Measurements from ENCODE around the gene PKNOX2. TPM values are rescaled to one million over a fixed set of nuclear protein-coding genes. Genes with fewer than 3 reads are reported as not detected.

Gene PKNOX2
- total RNA-seq, 5 donors from 2014 or later (not counting 1 experiment from before 2014, with no cell fraction given): 0.55 TPM; not detected in 4

GRCh38 chr11:125465701-125466100 lies 301.1 kb downstream of the PKNOX2 start:
- CTCF ChIA-PET: no interaction called here
- Histone ChIP-seq H3K4me3 (ENCODE audit: control insufficient read depth in 1 of 2, extremely low read depth in 1 of 2, low read length in 1 of 2) (no peak overlapping the region), H3K36me3 (ENCODE audit: control insufficient read depth in 2 of 2, extremely low read depth in 1 of 2, insufficient read depth in 1 of 2, low read length in 1 of 2) (no peaks in the 10 kb centered on the region), H3K27me3 (replicated peaks in 1 of 2; ENCODE audit: control insufficient read depth in 2 of 2, extremely low read depth in 1 of 2, insufficient read depth in 2 of 2, low read length in 1 of 2) (peaks cover 0 to 10% of the 10 kb centered on the region in 2 experiments), H3K4me1 (ENCODE audit: control insufficient read depth in 1 of 2, extremely low read depth in 1 of 2, insufficient read depth in 2 of 2, low read length in 2 of 2) (no peaks in the 10 kb centered on the region), H3K27ac (ENCODE audit: low read length) (no peak overlapping the region), H3K9me3 (no peaks in the 10 kb centered on the region)
- DNase-seq (no peak), ATAC-seq (replicated peaks in 1 of 4) (no peak)
- Mint-ChIP-seq H3K36me3 (no peaks in the 10 kb centered on the region), H3K27me3 (peaks cover 13 to 21% of the 10 kb centered on the region in 2 donors), H3K9me3 (no peaks in the 10 kb centered on the region), H3K4me3 (no peak overlapping the region), H3K27ac (no peak overlapping the region), H3K4me1 (no peaks in the 10 kb centered on the region)
- WGBS (ENCODE audit: insufficient coverage): 50% methylated on average over 4 of the region's 5 CpGs
- POLR2A ChIA-PET: interaction anchor here in 1 of 2 donors (1.1 kb wide), 1 partner anchor 24 kb away, joined by 3 read pairs; no protein-coding TSS in a partner anchor

GRCh38 chr11:125468025-125468424 lies 303.5 kb downstream of the PKNOX2 start:
- CTCF ChIA-PET: interaction anchor here in 1 of 2 donors (0.7 kb wide), 1 partner anchor 17 kb away, joined by 3 read pairs; no protein-coding TSS in a partner anchor
- H3K27ac ChIP-seq (ENCODE audit: low read length): no peak overlapping the region

GRCh38 chr11:125468852-125469251 lies 304.3 kb downstream of the PKNOX2 start:
- H3K4me1 Mint-ChIP-seq: no peaks in the 10 kb centered on the region
- no peaks in the 10 kb centered on the region for H3K9me3 Mint-ChIP-seq
- ATAC-seq (replicated peaks in 1 of 4) (no peak), DNase-seq (no peak)
- H3K36me3 Mint-ChIP-seq: no peaks in the 10 kb centered on the region
- Histone ChIP-seq H3K27me3 (replicated peaks in 1 of 2; ENCODE audit: control insufficient read depth in 2 of 2, extremely low read depth in 1 of 2, insufficient read depth in 2 of 2, low read length in 1 of 2) (peaks cover 0 to 10% of the 10 kb centered on the region in 2 experiments), H3K27ac (ENCODE audit: low read length) (no peak overlapping the region), H3K9me3 (no peaks in the 10 kb centered on the region), H3K4me1 (ENCODE audit: control insufficient read depth in 1 of 2, extremely low read depth in 1 of 2, insufficient read depth in 2 of 2, low read length in 2 of 2) (no peaks in the 10 kb centered on the region), H3K36me3 (ENCODE audit: control insufficient read depth in 2 of 2, extremely low read depth in 1 of 2, insufficient read depth in 1 of 2, low read length in 1 of 2) (no peaks in the 10 kb centered on the region), H3K4me3 (ENCODE audit: control insufficient read depth in 1 of 2, extremely low read depth in 1 of 2, low read length in 1 of 2) (no peak overlapping the region)
- ChIA-PET CTCF (no interaction called here), POLR2A (interaction anchor here in 1 of 2 donors (0.6 kb wide), 1 partner anchor 72 kb away, joined by 3 read pairs; no protein-coding TSS in a partner anchor)
- 100% methylated on average over 2 of the region's 2 CpGs for WGBS (ENCODE audit: insufficient coverage)
- H3K27me3 Mint-ChIP-seq: peaks cover 9 to 20% of the 10 kb centered on the region in 2 donors
- H3K4me3 Mint-ChIP-seq: no peak overlapping the region
- no peak overlapping the region for H3K27ac Mint-ChIP-seq

More at GRCh38 chr11:125468025-125468424, 303.5 kb downstream of the PKNOX2 start:
- peaks cover 11 to 21% of the 10 kb centered on the region in 2 donors for H3K27me3 Mint-ChIP-seq
- H3K4me1 Mint-ChIP-seq: no peaks in the 10 kb centered on the region
- ATAC-seq (replicated peaks in 1 of 4): no peak
- no peak overlapping the region for H3K27ac Mint-ChIP-seq
- Histone ChIP-seq H3K27me3 (replicated peaks in 1 of 2; ENCODE audit: control insufficient read depth in 2 of 2, extremely low read depth in 1 of 2, insufficient read depth in 2 of 2, low read length in 1 of 2) (peaks cover 0 to 10% of the 10 kb centered on the region in 2 experiments), H3K4me3 (ENCODE audit: control insufficient read depth in 1 of 2, extremely low read depth in 1 of 2, low read length in 1 of 2) (no peak overlapping the region), H3K36me3 (ENCODE audit: control insufficient read depth in 2 of 2, extremely low read depth in 1 of 2, insufficient read depth in 1 of 2, low read length in 1 of 2) (no peaks in the 10 kb centered on the region), H3K4me1 (ENCODE audit: control insufficient read depth in 1 of 2, extremely low read depth in 1 of 2, insufficient read depth in 2 of 2, low read length in 2 of 2) (no peaks in the 10 kb centered on the region), H3K9me3 (no peaks in the 10 kb centered on the region)
- H3K36me3 Mint-ChIP-seq: no peaks in the 10 kb centered on the region
- H3K4me3 Mint-ChIP-seq: no peak overlapping the region
- DNase-seq: no peak
- POLR2A ChIA-PET: no interaction called here
- no peaks in the 10 kb centered on the region for H3K9me3 Mint-ChIP-seq

- no peak overlapping the region for H3K4me3 Mint-ChIP-seq
- H3K27me3 Mint-ChIP-seq: peaks cover 3 to 8% of the 10 kb centered on the region in 2 donors
- no peaks in the 10 kb centered on the region for H3K4me1 Mint-ChIP-seq
- CTCF ChIA-PET: no interaction called here
- Histone ChIP-seq H3K36me3 (ENCODE audit: control insufficient read depth in 2 of 2, extremely low read depth in 1 of 2, insufficient read depth in 1 of 2, low read length in 1 of 2) (no peaks in the 10 kb centered on the region), H3K4me3 (ENCODE audit: control insufficient read depth in 1 of 2, extremely low read depth in 1 of 2, low read length in 1 of 2) (no peak overlapping the region), H3K27me3 (replicated peaks in 1 of 2; ENCODE audit: control insufficient read depth in 2 of 2, extremely low read depth in 1 of 2, insufficient read depth in 2 of 2, low read length in 1 of 2) (peaks cover 0 to 8% of the 10 kb centered on the region in 2 experiments), H3K9me3 (no peaks in the 10 kb centered on the region), H3K4me1 (ENCODE audit: control insufficient read depth in 1 of 2, extremely low read depth in 1 of 2, insufficient read depth in 2 of 2, low read length in 2 of 2) (no peaks in the 10 kb centered on the region), H3K27ac (ENCODE audit: low read length) (no peak overlapping the region)
- POLR2A ChIA-PET: no interaction called here
- ATAC-seq (replicated peaks in 1 of 4) (no peak), DNase-seq (no peak)
- WGBS (ENCODE audit: insufficient coverage): no CpG with 5 or more reads among the region's 2 CpGs
- no peak overlapping the region for H3K27ac Mint-ChIP-seq
- no peaks in the 10 kb centered on the region for H3K36me3 Mint-ChIP-seq
- H3K9me3 Mint-ChIP-seq: no peaks in the 10 kb centered on the region
These were observed 305.8 kb downstream of the PKNOX2 start for GRCh38 chr11:125470355-125470754.

- H3K36me3 ChIP-seq (ENCODE audit: control insufficient read depth in 2 of 2, extremely low read depth in 1 of 2, insufficient read depth in 1 of 2, low read length in 1 of 2): no peaks in the 10 kb centered on the region
- H3K27me3 ChIP-seq (replicated peaks in 1 of 2; ENCODE audit: control insufficient read depth in 2 of 2, extremely low read depth in 1 of 2, insufficient read depth in 2 of 2, low read length in 1 of 2): no peaks in the 10 kb centered on the region
- H3K4me3 Mint-ChIP-seq: no peak overlapping the region
- no peaks in the 10 kb centered on the region for H3K4me1 ChIP-seq (ENCODE audit: control insufficient read depth in 1 of 2, extremely low read depth in 1 of 2, insufficient read depth in 2 of 2, low read length in 2 of 2)
- no peak overlapping the region for H3K4me3 ChIP-seq (ENCODE audit: control insufficient read depth in 1 of 2, extremely low read depth in 1 of 2, low read length in 1 of 2)
- H3K36me3 Mint-ChIP-seq: no peaks in the 10 kb centered on the region
- no peak overlapping the region for H3K27ac Mint-ChIP-seq
- no peaks in the 10 kb centered on the region for H3K4me1 Mint-ChIP-seq
- DNase-seq: no peak
- H3K9me3 ChIP-seq: no peaks in the 10 kb centered on the region
- CTCF ChIA-PET: no interaction called here
- ATAC-seq (replicated peaks in 1 of 4): no peak
- peaks cover 0 to 4% of the 10 kb centered on the region in 2 donors for H3K27me3 Mint-ChIP-seq
- POLR2A ChIA-PET: no interaction called here
- WGBS (ENCODE audit: insufficient coverage): no CpG with 5 or more reads among the region's 3 CpGs
- no peak overlapping the region for H3K27ac ChIP-seq (ENCODE audit: low read length)
- no peaks in the 10 kb centered on the region for H3K9me3 Mint-ChIP-seq
These were observed 312.2 kb downstream of the PKNOX2 start for GRCh38 chr11:125476721-125477120.

- H3K36me3 ChIP-seq (ENCODE audit: control insufficient read depth in 2 of 2, extremely low read depth in 1 of 2, insufficient read depth in 1 of 2, low read length in 1 of 2): no peaks in the 10 kb centered on the region
- H3K27me3 ChIP-seq (replicated peaks in 1 of 2; ENCODE audit: control insufficient read depth in 2 of 2, extremely low read depth in 1 of 2, insufficient read depth in 2 of 2, low read length in 1 of 2): peaks cover 0 to 2% of the 10 kb centered on the region in 2 experiments
- H3K9me3 ChIP-seq: no peaks in the 10 kb centered on the region
- no peak overlapping the region for H3K4me3 ChIP-seq (ENCODE audit: control insufficient read depth in 1 of 2, extremely low read depth in 1 of 2, low read length in 1 of 2)
- H3K27ac ChIP-seq (ENCODE audit: low read length): no peak overlapping the region
- WGBS (ENCODE audit: insufficient coverage): no CpG with 5 or more reads among the region's 3 CpGs
- ATAC-seq (replicated peaks in 1 of 4): no peak
- H3K4me1 Mint-ChIP-seq: no peaks in the 10 kb centered on the region
- H3K27me3 Mint-ChIP-seq: peaks cover 1 to 4% of the 10 kb centered on the region in 2 donors
- ChIA-PET CTCF (no interaction called here), POLR2A (no interaction called here)
- DNase-seq: no peak
- no peaks in the 10 kb centered on the region for H3K36me3 Mint-ChIP-seq
- H3K27ac Mint-ChIP-seq: no peak overlapping the region
- H3K4me3 Mint-ChIP-seq: no peak overlapping the region
- H3K9me3 Mint-ChIP-seq: no peaks in the 10 kb centered on the region
- no peaks in the 10 kb centered on the region for H3K4me1 ChIP-seq (ENCODE audit: control insufficient read depth in 1 of 2, extremely low read depth in 1 of 2, insufficient read depth in 2 of 2, low read length in 2 of 2)
These were observed 314.6 kb downstream of the PKNOX2 start for GRCh38 chr11:125479137-125479536.

GRCh38 chr11:125481531-125481930 lies 317.0 kb downstream of the PKNOX2 start:
- Mint-ChIP-seq H3K36me3 (no peaks in the 10 kb centered on the region), H3K4me1 (no peaks in the 10 kb centered on the region), H3K27ac (no peak overlapping the region), H3K27me3 (peaks cover 0 to 1% of the 10 kb centered on the region in 2 donors), H3K4me3 (no peak overlapping the region), H3K9me3 (no peaks in the 10 kb centered on the region)
- H3K9me3 ChIP-seq: no peaks in the 10 kb centered on the region
- H3K36me3 ChIP-seq (ENCODE audit: control insufficient read depth in 2 of 2, extremely low read depth in 1 of 2, insufficient read depth in 1 of 2, low read length in 1 of 2): no peaks in the 10 kb centered on the region
- ATAC-seq (replicated peaks in 1 of 4) (no peak), DNase-seq (no peak)
- no peaks in the 10 kb centered on the region for H3K4me1 ChIP-seq (ENCODE audit: control insufficient read depth in 1 of 2, extremely low read depth in 1 of 2, insufficient read depth in 2 of 2, low read length in 2 of 2)
- H3K4me3 ChIP-seq (ENCODE audit: control insufficient read depth in 1 of 2, extremely low read depth in 1 of 2, low read length in 1 of 2): no peak overlapping the region
- CTCF ChIA-PET: no interaction called here
- no CpG with 5 or more reads among the region's 3 CpGs for WGBS (ENCODE audit: insufficient coverage)
- peaks cover 0 to 2% of the 10 kb centered on the region in 2 experiments for H3K27me3 ChIP-seq (replicated peaks in 1 of 2; ENCODE audit: control insufficient read depth in 2 of 2, extremely low read depth in 1 of 2, insufficient read depth in 2 of 2, low read length in 1 of 2)
- no peak overlapping the region for H3K27ac ChIP-seq (ENCODE audit: low read length)
- POLR2A ChIA-PET: no interaction called here
